ENCODE results near the gene DNAH1.

GRCh38 chr3:52402706-52403270, 86.7 kb downstream of the DNAH1 start:
- TF ChIP-seq EZH2 (IDR thresholded peaks at IDR 0.05; ENCODE audit: borderline replicate concordance) (no peak), CTCF (IDR thresholded peaks at IDR 0.05; ENCODE audit: poor library complexity) (no peak), EZH2phosphoT487 (IDR thresholded peaks at IDR 0.05; ENCODE audit: low read depth, severe bottlenecking, unreplicated experiment) (no peak)

All from hepatocyte (in vitro differentiated cells).